ENCODE results near the gene SHF.

SHF gene

GRCh38 chr15:45121706-45122417 lies 65.9 kb downstream of the SHF start:
- DNase-seq: no peak

- DNase-seq: no peak
Measured at GRCh38 chr15:45121020-45121419, 66.7 kb downstream of the SHF start.

GRCh38 chr15:45120081-45120972 lies 67.4 kb downstream of the SHF start:
- no peak for DNase-seq

- DNase-seq: no peak
Measured at GRCh38 chr15:45118996-45119395, 68.8 kb downstream of the SHF start.

- peak; percentile 90 for DNase-seq
Measured at GRCh38 chr15:45118131-45118588, 69.6 kb downstream of the SHF start.

GRCh38 chr15:45117308-45118130 lies 70.2 kb downstream of the SHF start:
- no peak for DNase-seq
